Measurements from ENCODE around the gene CACNA1C. TPM values are rescaled to one million over a fixed set of nuclear protein-coding genes. Genes with fewer than 3 reads are reported as not detected.

The CACNA1C gene
- total RNA-seq, 1 donor from 2014 or later: 1.3 TPM

DNA sequence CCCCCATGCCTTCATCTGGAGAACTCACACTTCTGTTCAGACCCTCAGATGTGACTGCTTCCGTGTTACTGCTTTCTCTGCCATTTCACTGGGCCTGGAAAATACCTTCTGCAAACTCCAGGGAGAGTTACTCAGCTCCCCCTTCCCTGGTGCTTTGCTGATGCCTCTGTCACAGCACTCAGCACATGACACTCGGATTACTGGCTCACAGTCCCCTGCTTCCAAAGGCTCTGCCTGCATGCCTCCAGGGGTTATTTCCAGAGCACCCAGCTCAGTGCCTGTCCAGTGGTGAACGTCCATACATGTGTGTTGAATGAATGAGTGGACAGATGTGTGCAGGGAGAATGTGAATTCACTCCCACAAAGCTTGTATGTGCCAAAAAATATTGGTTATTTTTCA lies 504.8 kb downstream of the CACNA1C start:
- no peak for DNase-seq (ENCODE audit: low read depth)
- no peaks in the 10 kb centered on the region for H3K36me3 ChIP-seq (ENCODE audit: control insufficient read depth, insufficient read depth, low read length)
- no peak overlapping the region for H3K4me3 ChIP-seq (ENCODE audit: low read depth, low read length)
- TF ChIP-seq, protein P1, sequence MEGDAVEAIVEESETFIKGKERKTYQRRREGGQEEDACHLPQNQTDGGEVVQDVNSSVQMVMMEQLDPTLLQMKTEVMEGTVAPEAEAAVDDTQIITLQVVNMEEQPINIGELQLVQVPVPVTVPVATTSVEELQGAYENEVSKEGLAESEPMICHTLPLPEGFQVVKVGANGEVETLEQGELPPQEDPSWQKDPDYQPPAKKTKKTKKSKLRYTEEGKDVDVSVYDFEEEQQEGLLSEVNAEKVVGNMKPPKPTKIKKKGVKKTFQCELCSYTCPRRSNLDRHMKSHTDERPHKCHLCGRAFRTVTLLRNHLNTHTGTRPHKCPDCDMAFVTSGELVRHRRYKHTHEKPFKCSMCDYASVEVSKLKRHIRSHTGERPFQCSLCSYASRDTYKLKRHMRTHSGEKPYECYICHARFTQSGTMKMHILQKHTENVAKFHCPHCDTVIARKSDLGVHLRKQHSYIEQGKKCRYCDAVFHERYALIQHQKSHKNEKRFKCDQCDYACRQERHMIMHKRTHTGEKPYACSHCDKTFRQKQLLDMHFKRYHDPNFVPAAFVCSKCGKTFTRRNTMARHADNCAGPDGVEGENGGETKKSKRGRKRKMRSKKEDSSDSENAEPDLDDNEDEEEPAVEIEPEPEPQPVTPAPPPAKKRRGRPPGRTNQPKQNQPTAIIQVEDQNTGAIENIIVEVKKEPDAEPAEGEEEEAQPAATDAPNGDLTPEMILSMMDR (IDR thresholded peaks at IDR 0.05; ENCODE audit: insufficient read depth, low read length, poor library complexity, severe bottlenecking): no peak
- peaks cover 5% of the 10 kb centered on the region for H3K27me3 ChIP-seq (ENCODE audit: control insufficient read depth, insufficient read depth, low read length)

DNA sequence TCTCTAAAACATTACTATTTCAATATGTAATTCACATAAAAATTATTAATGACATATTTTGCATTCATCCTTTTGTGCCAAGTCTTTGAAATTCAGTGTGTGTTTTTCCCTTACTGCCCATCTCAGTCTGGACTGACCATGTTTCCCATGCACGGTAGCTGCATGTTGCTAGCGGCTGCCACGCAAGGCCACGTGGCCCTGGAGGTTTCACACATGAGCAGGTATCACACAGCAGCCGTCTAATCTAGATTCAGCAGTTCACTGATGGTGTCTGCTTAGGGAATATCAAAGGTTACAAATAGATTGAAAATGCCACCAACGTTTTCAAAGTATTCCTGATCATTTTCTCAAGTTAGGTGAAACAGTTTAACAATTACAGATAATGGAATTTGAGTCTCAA lies 507.1 kb downstream of the CACNA1C start:
- Histone ChIP-seq H3K27me3 (ENCODE audit: control insufficient read depth, insufficient read depth, low read length) (peaks cover 5% of the 10 kb centered on the region), H3K4me3 (ENCODE audit: low read depth, low read length) (no peak overlapping the region), H3K36me3 (ENCODE audit: control insufficient read depth, insufficient read depth, low read length) (no peaks in the 10 kb centered on the region)
- DNase-seq (ENCODE audit: low read depth): no peak
- TF ChIP-seq, protein P1 (IDR thresholded peaks at IDR 0.05; ENCODE audit: insufficient read depth, low read length, poor library complexity, severe bottlenecking): no peak

DNA sequence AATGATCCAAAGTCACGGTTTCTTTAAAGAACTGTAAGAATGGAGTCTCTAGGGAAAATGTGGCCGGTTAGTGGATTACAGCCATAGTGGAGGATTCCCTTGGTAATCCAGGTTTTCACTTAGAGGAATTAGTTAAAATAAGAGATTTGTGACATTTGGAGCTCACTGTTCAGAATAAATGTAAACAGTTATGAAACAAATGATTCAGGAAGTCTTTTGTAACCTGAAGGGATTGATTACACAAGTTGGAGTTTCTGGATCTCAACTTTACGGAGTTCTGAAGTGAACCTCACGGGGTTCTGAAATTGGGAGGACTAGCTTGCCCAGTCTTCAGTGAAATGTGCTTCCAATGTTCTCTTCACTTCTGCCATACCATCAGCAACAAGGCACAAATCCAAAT lies 507.6 kb downstream of the CACNA1C start:
- Histone ChIP-seq H3K4me3 (ENCODE audit: low read depth, low read length) (no peak overlapping the region), H3K27me3 (ENCODE audit: control insufficient read depth, insufficient read depth, low read length) (peaks cover 4% of the 10 kb centered on the region), H3K36me3 (ENCODE audit: control insufficient read depth, insufficient read depth, low read length) (no peaks in the 10 kb centered on the region)
- TF ChIP-seq, protein P1 (IDR thresholded peaks at IDR 0.05; ENCODE audit: insufficient read depth, low read length, poor library complexity, severe bottlenecking): no peak
- DNase-seq (ENCODE audit: low read depth): no peak

DNA sequence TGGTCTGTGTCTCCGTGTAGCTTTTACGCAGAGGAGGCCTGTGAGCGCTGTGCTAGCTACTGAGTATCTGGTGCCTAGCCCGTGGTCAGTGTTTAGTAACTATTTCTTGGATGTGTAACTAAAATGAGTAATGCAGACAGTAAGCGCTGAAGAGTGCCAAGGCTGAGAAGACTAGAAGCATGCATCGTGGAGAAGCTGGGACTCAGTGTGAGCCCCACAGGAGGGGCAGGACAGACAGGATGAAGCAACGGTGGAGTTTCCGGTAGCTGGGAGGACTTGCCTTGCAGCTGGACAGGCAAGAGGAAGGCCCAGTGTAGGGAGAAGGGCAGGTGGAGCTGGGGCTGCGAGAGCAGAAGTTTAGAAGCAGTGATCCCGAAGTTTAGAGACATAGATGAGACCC lies 508.6 kb downstream of the CACNA1C start:
- DNase-seq (ENCODE audit: low read depth): no peak

DNA sequence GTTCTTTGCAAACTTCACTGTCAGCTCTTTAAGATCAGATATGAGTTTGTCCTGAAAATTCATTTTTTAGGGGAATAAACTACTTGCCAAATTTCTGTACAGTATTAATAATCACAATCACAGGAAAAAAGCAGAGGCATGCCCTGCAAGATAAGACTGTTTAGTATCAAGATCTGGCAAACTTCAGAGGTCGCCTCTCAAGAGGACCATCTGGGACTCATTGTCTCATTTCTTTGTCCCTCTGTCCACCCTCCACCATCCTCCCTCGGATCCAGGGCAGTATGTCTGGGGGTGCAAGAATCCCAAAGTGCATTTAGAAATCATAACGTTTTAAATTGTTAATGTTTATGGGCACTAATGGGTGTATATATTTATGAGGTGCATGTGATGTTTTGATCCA lies 509.6 kb downstream of the CACNA1C start:
- Histone ChIP-seq H3K27me3 (ENCODE audit: control insufficient read depth, insufficient read depth, low read length) (peaks cover 2% of the 10 kb centered on the region), H3K4me3 (ENCODE audit: low read depth, low read length) (no peak overlapping the region), H3K36me3 (ENCODE audit: control insufficient read depth, insufficient read depth, low read length) (no peaks in the 10 kb centered on the region)
- TF ChIP-seq, protein P1 (IDR thresholded peaks at IDR 0.05; ENCODE audit: insufficient read depth, low read length, poor library complexity, severe bottlenecking): no peak
- DNase-seq (ENCODE audit: low read depth): no peak

More for the DNA sequence above, 508.6 kb downstream of the CACNA1C start:
- no peak overlapping the region for H3K4me3 ChIP-seq (ENCODE audit: low read depth, low read length)
- H3K27me3 ChIP-seq (ENCODE audit: control insufficient read depth, insufficient read depth, low read length): peaks cover 2% of the 10 kb centered on the region
- H3K36me3 ChIP-seq (ENCODE audit: control insufficient read depth, insufficient read depth, low read length): no peaks in the 10 kb centered on the region
- TF ChIP-seq, protein P1 (IDR thresholded peaks at IDR 0.05; ENCODE audit: insufficient read depth, low read length, poor library complexity, severe bottlenecking): no peak

DNA sequence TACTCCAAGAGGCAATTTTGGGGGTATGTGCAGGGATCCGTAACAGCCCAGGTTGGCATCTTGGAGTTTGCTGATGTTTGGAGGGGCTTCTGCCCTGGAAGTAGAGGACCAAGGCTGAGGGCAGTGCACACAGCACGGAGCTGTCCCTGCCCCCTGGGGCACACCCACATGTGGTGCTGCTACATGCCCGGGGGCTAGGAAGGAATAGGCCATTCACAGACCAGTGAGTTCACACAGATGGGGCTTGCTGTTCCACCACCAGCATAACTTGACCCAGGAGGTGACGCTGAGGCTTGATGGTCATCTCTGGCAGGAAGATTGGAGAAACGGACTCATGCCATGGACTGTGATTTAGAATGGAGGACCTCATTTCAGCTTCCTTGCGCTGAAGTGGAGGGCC lies 510.9 kb downstream of the CACNA1C start:
- Histone ChIP-seq H3K27me3 (ENCODE audit: control insufficient read depth, insufficient read depth, low read length) (peaks cover 2% of the 10 kb centered on the region), H3K4me3 (ENCODE audit: low read depth, low read length) (no peak overlapping the region), H3K36me3 (ENCODE audit: control insufficient read depth, insufficient read depth, low read length) (no peaks in the 10 kb centered on the region)
- DNase-seq (ENCODE audit: low read depth): no peak
- TF ChIP-seq, protein P1 (IDR thresholded peaks at IDR 0.05; ENCODE audit: insufficient read depth, low read length, poor library complexity, severe bottlenecking): no peak

Data from kidney epithelial cell (primary cell).